Esophagus muscularis mucosa (tissue), 4 donors: ENCODE results near the gene DMRTC2. TPM values are rescaled to one million over a fixed set of nuclear protein-coding genes. Genes with fewer than 3 reads are reported as not detected.

Source experiments
- DNase-seq: peaks from one replicate; pipeline ENCODE4 v3.0.0-alpha.2; 2017; ENCODE audit errors: extremely low spot score
- H3K27ac ChIP-seq, 4 donors: fragments of 200-600 bp; sonication (generic); replicated peaks in 1 of 4; 1 replicate in 3 of 4; 2 replicates in 1 of 4; pipeline ENCODE4 v1.5.1; 2016 to 2019; ENCODE audit warnings: mild to moderate bottlenecking in 1 of 4
- H3K27me3 ChIP-seq, 4 donors: fragments of 200-600 bp; sonication (generic); one replicate each; pipeline versions ENCODE4 v1.5.1 to v1.6.0; 2016 to 2019
- H3K36me3 ChIP-seq, 4 donors: fragments of 200-600 bp; sonication (generic); one replicate each; pipeline ENCODE4 v1.5.1; 2016 to 2019
- H3K4me1 ChIP-seq, 4 donors: fragments of 200-600 bp; sonication (generic); one replicate each; pipeline ENCODE4 v1.5.1; 2016 to 2019
- H3K4me3 ChIP-seq, 4 donors: fragments of 200-600 bp; sonication (generic); 1 replicate in 2 of 4; 2 replicates in 2 of 4; pipeline ENCODE4 v1.5.1; 2016 to 2019; ENCODE audit warnings: mild to moderate bottlenecking in 4 of 4, moderate library complexity in 1 of 4
- H3K9me3 ChIP-seq, 4 donors: fragments of 200-600 bp; sonication (generic); 1 replicate in 3 of 4; 2 replicates in 1 of 4; pipeline ENCODE4 v1.5.1; 2016 to 2019
- EP300 ChIP-seq: sonication (generic); formaldehyde crosslinking; IDR thresholded peaks from one replicate; pipeline ENCODE4 v1.6.1; 2017; ENCODE audit warnings: antibody characterized with exemption
- POLR2A ChIP-seq: fragments of 450-650 bp; IDR thresholded peaks from one replicate; pipeline ENCODE4 v1.6.1; 2017; ENCODE audit warnings: antibody characterized with exemption, moderate library complexity, mild to moderate bottlenecking, low read depth
- POLR2AphosphoS5 ChIP-seq, 2 donors: sonication (generic); formaldehyde crosslinking; IDR thresholded peaks; one replicate each; pipeline ENCODE4 v1.6.1; 2017; ENCODE audit warnings: antibody characterized with exemption in 2 of 2
- WGBS: methylation state at CpG from one replicate; pipeline ENCODE4 v1.1.5; 2018; 5-methylcytosine and 5-hydroxymethylcytosine counted together
- intact Hi-C: fragments of 100-400 bp; cut with DNase I; formaldehyde crosslinking; loops from one replicate; pipeline ENCODE4 v1.15.1; 2023
- total RNA-seq, 4 donors: library from RNA; depleted of rRNA; stranded (reverse); fragments of >200 nt; gene quantifications; one replicate each; pipeline versions ENCODE4 v1.1.0 to v1.2.1, GENCODE V29; 2016
- TF ChIP-seq, protein P1 (sequence below), 3 experiments: fragments of 200-600 bp in 2 of 3; fragments of 450-650 bp in 1 of 3; sonication (generic) in 2 of 3; IDR thresholded peaks; one replicate each; pipeline ENCODE4 v1.5.1; 2017 to 2019; ENCODE audit warnings: antibody characterized with exemption in 3 of 3, mild to moderate bottlenecking in 2 of 3, moderate library complexity in 1 of 3

DMRTC2 gene
- total RNA-seq, 4 donors from 2014 or later = not detected

DNA sequence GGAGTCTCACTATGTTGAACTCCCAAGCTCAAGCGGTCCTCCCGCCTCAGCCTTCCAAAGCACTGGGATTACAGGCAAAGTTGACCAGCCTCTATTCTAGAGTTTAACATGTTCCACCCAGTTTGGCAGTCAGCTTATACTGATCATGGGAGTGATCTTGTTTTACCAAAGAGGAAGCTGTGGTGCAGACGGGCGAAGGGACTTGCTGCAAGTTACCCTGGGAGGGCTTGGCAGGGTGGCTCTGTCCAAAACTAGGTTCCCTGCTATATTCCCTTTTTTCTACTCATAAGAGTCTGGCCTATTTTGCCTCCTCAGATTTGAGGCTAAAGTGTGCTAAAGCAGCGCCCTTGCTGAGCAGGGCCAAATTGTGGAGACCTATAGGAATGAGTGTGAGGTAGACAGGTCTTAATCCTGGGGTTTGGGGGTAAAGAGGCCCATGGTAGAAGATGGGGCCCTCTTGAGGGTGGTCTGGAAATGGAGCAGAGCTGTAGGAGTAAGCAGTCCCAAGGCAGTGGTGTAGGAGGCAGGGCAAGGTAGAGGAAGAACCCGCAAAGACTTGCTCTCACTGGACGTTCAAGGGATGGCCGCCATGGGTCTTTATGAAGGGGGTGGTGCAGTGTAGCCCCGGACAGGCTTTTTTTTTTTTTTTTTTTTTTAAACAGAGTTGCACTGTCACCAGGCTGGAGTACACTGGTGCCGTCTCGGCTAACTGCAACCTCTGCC is 18.5 kb downstream of the DMRTC2 start:
- Histone ChIP-seq H3K9me3 (no peaks in the 10 kb centered on the region), H3K36me3 (peaks cover 25 to 74% (median 68%) of the 10 kb centered on the region in 4 donors), H3K27me3 (no peaks in the 10 kb centered on the region), H3K4me3 (no peak overlapping the region), H3K27ac (no peak overlapping the region), H3K4me1 (peaks cover 29 to 79% (median 53%) of the 10 kb centered on the region in 4 donors)
- no peak for DNase-seq
- 78% methylated on average over 11 of the region's 11 CpGs for WGBS
- intact Hi-C loops = loop anchor here (5.0 kb wide), 1 partner anchor 89 kb away; no protein-coding TSS in a partner anchor
- TF ChIP-seq, protein P1, sequence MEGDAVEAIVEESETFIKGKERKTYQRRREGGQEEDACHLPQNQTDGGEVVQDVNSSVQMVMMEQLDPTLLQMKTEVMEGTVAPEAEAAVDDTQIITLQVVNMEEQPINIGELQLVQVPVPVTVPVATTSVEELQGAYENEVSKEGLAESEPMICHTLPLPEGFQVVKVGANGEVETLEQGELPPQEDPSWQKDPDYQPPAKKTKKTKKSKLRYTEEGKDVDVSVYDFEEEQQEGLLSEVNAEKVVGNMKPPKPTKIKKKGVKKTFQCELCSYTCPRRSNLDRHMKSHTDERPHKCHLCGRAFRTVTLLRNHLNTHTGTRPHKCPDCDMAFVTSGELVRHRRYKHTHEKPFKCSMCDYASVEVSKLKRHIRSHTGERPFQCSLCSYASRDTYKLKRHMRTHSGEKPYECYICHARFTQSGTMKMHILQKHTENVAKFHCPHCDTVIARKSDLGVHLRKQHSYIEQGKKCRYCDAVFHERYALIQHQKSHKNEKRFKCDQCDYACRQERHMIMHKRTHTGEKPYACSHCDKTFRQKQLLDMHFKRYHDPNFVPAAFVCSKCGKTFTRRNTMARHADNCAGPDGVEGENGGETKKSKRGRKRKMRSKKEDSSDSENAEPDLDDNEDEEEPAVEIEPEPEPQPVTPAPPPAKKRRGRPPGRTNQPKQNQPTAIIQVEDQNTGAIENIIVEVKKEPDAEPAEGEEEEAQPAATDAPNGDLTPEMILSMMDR (IDR thresholded peaks at IDR 0.05) = no peak
- TF ChIP-seq POLR2A = no peak
- TF ChIP-seq POLR2AphosphoS5 (IDR thresholded peaks at IDR 0.05) = no peak
- no peak for TF ChIP-seq EP300

DNA sequence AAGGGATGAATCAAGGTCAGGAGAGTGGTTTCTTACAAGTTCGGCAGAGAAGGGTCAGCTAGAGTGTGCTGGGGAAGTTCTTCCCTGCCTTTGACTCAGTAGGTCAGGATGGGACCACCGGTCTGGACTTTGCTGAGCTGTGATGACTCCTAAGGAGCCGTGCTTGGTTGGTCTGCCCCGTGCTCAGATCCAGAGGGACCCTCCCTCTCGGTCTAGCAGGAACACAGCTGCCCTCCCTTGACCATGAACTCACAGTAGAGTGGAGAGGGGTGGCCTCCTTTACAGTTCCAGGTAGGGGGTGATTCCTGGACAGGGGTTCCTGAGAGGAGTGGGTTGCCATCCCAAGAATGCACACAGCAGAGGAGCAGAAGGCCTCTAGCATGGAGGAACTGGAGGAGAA is 19.5 kb downstream of the DMRTC2 start:
- DNase-seq = no peak
- peaks cover 31 to 84% (median 78%) of the 10 kb centered on the region in 4 donors for H3K36me3 ChIP-seq
- TF ChIP-seq POLR2A (no peak), POLR2AphosphoS5 (IDR thresholded peaks at IDR 0.05) (no peak), EP300 (no peak)
- TF ChIP-seq, protein P1 (IDR thresholded peaks at IDR 0.05) = no peak
- peaks cover 29 to 74% (median 51%) of the 10 kb centered on the region in 4 donors for H3K4me1 ChIP-seq
- H3K4me3 ChIP-seq = no peak overlapping the region
- no peak overlapping the region for H3K27ac ChIP-seq
- H3K9me3 ChIP-seq = no peaks in the 10 kb centered on the region
- 89% methylated on average over 5 of the region's 5 CpGs for WGBS
- intact Hi-C loops = loop anchor here (5.0 kb wide), 1 partner anchor 88 kb away; no protein-coding TSS in a partner anchor
- H3K27me3 ChIP-seq = no peaks in the 10 kb centered on the region

DNA sequence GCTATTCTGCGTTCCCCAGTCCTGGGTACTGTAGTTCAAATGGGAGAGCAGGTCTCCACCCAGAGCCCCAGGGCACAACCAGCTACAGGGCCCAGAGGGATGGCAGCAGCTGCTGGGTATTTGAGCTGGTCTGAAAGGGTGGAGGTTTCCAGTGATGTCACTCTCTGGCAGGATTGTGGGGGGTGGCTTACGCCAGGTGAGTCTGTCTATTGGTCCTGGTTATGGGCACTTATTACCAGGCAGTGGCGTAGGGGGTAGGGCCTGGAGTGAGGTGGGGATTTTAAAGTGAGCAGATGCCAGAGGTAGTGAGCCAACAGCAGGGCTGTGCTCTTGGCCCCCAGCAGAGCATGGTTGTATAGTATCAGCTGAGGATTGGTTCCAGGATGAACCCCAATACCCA is 21.4 kb downstream of the DMRTC2 start:
- DNase-seq = no peak
- Histone ChIP-seq H3K36me3 (peaks cover 35 to 98% (median 93%) of the 10 kb centered on the region in 4 donors), H3K27me3 (no peaks in the 10 kb centered on the region), H3K4me1 (peaks cover 26 to 65% (median 43%) of the 10 kb centered on the region in 4 donors), H3K9me3 (no peaks in the 10 kb centered on the region), H3K4me3 (no peak overlapping the region), H3K27ac (no peak overlapping the region)
- 78% methylated on average over 3 of the region's 3 CpGs for WGBS
- intact Hi-C loops = no loop called here
- no peak for TF ChIP-seq POLR2A
- TF ChIP-seq, protein P1 (IDR thresholded peaks at IDR 0.05) = no peak
- no peak for TF ChIP-seq POLR2AphosphoS5 (IDR thresholded peaks at IDR 0.05)
- no peak for TF ChIP-seq EP300

DNA sequence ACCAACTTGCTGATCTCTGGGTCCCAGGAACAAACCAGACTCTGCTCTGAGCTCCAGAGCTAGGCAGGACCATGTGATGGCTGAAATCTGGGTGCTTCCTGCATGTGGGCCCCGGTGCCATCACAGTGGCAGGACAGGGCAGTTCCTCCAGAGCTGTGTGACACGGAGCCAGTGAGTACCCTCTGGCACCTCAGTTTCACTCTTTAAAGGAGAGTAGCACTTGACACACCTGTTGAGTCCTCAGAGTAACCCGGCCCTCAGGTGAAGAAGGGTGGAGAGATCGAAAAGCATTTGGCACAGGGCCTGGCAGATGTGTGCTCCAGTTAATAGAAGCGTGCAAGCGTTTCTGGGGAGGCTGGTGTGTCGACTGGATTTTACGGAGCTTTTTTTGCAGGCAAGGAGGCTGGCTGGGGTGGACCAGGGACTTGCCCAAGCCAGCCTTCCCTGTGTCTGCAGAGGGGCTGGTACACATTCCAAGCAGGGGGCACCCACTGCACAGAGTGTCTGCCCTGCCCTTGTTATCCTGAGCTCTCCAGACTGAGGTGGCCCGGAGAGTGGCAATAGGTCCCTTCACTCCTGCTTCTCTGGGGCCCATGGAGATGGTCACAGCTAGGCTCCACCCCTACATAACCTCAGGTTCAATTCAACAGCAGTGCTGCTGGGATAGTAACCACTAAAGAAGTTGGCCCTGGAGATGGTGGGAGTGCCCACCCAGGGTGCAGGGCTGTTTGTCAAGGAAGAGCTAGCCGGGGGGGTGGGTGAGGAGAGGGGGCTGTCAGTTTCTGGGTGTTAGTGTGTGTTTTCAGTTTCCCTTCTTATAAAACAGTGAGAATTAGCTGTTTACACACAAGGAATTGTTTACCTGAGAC is 23.5 kb downstream of the DMRTC2 start:
- no peak for DNase-seq
- Histone ChIP-seq H3K9me3 (no peaks in the 10 kb centered on the region), H3K27ac (no peak overlapping the region), H3K36me3 (peaks cover 31 to 95% (median 88%) of the 10 kb centered on the region in 4 donors), H3K4me3 (no peak overlapping the region), H3K27me3 (no peaks in the 10 kb centered on the region), H3K4me1 (peaks cover 17 to 50% (median 22%) of the 10 kb centered on the region in 4 donors)
- intact Hi-C loops = no loop called here
- WGBS = 85% methylated on average over 9 of the region's 10 CpGs
- TF ChIP-seq, protein P1 (IDR thresholded peaks at IDR 0.05) = no peak
- TF ChIP-seq POLR2A = no peak
- TF ChIP-seq EP300 = no peak
- TF ChIP-seq POLR2AphosphoS5 (IDR thresholded peaks at IDR 0.05) = no peak
